Stimulated activated naive CD4-positive, alpha-beta T cell treated with Interleukin-2 at 50 U/mL for 16 hours (primary cell): ENCODE results near the gene NDFIP1.
"Not testable (repeated sequence)": the region's sequence is repeated elsewhere in the genome, so short reads cannot be mapped to it uniquely, and the experiment has no call there.

ENCODE experiments used
- DNase-seq: peaks from one replicate; lab custom pipeline; 2025; lab: John Stamatoyannopoulos, UW

The NDFIP1 gene

DNA sequence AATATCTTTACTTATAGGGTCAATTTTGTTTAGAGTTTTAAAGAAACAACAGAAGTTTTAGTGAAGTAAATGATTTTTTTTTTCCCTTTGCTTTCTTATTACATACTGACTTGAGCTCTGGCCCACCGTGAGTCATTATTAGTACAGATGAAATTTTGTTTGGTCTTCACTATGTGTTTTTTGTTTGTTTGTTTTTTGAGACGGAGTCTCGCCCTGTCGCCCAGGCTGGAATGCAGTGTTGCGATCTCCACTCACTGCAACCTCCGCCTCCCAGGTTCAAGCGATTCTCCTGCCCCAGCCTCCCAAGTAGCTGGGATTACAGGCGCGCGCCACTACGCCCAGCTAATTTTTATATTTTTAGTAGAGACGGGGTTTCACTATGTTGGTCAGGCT is 45.9 kb downstream of the NDFIP1 start:
- not testable (repeated sequence) for DNase-seq

- DNase-seq = no peak
These were observed 48.4 kb downstream of the NDFIP1 start for GRCh38 chr5:142156839-142157463.

GRCh38 chr5:142159354-142159753 is 50.8 kb downstream of the NDFIP1 start:
- no peak for DNase-seq

- no peak for DNase-seq
These were observed 55.7 kb downstream of the NDFIP1 start for GRCh38 chr5:142164315-142164714.

DNA sequence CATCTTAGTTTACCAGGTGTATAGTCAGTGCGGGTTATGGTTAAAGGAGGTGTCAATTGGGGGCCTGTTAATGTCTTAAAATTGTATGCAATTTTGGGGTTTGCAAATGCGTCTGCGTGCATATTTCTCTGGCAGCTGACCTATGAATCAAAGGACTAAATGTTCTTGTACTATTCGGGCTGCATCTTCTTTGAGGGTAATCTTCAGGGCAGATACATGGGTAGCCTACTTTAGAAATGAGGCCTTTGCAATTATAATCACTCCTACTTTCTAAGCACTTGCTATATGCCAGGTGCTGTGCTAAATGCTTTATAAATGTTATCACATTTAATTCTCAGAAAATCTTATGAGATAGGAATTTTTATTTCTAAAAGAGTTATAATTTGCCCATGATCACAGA is 58.2 kb downstream of the NDFIP1 start:
- DNase-seq = no peak

DNA sequence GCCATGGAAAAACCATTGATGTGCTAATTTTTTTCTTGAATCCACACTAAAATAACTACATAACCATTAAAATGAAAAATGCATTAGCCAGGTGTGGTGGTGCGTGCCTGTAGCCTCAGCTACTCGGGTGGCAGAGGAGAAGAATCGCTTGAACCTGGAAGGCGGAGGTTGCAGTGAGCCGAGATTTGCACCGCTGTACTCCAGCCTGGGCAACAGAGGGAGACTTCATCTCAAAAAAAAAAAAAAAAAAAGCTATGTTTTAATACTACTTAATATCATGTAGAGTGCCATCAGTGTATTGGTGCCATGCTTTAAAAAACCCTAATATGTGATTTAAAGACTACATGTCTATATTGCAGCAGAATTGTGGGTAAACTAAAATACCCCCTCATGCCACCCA is 58.9 kb downstream of the NDFIP1 start:
- DNase-seq = no peak

GRCh38 chr5:142168365-142168764 is 59.8 kb downstream of the NDFIP1 start:
- no peak for DNase-seq

DNA sequence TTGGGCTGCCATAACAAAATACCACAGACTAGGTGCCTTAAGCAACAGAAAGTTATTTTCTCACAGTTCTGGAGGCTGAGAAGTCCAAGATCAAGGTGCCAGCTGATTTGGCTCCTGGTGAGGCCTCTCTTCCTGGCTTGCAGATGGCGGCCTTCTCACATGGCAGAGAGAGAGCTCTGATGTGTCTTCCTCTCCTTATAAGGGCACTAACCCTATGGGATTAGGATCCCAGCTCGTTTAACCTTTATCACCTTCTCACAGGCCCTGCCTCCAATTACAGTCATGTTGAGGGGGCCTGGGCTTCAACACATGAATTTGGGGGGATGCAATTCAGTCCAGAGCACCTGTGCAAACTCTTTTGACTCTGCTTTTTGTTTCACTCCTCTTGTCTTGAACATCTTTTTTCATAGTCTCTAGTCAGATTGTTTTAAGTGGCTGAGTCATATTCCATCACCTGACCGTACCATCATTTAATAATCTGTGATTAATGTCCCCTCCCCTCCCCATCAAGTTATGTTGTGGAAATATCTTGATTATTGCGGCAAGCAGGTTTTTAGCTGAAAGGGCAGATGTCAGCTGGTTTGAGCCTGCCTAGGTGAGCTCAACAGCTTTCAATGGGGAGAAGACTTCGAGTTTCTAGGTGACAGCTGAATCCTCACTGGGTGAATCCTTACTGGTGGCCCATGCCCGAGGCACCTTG is 61.8 kb downstream of the NDFIP1 start:
- no peak for DNase-seq

GRCh38 chr5:142171270-142171669 is 62.7 kb downstream of the NDFIP1 start:
- DNase-seq = no peak

DNA sequence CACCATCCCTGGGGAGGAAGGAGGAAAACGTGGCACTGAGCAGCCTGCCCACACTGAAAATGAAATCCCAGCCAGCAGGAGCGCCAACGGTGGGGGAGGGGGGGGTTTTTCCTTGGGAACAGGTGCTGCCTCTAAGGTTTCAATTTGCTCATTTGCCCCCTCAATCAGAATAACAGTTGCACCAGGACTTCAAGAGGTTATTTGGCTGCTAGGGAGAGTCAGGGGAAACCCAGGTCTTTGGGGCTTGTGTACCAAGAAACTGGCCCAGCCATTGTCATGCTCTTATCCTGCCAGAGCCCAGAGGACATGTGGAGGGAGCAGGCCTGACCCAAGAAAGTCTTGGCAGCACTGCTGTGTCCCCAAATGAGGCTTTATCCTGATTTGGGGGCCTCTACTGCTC is 66.5 kb downstream of the NDFIP1 start:
- no peak for DNase-seq

- DNase-seq = no peak
These were observed 67.0 kb downstream of the NDFIP1 start for GRCh38 chr5:142175461-142176142.

GRCh38 chr5:142176255-142176654 is 67.7 kb downstream of the NDFIP1 start:
- no peak for DNase-seq

DNA sequence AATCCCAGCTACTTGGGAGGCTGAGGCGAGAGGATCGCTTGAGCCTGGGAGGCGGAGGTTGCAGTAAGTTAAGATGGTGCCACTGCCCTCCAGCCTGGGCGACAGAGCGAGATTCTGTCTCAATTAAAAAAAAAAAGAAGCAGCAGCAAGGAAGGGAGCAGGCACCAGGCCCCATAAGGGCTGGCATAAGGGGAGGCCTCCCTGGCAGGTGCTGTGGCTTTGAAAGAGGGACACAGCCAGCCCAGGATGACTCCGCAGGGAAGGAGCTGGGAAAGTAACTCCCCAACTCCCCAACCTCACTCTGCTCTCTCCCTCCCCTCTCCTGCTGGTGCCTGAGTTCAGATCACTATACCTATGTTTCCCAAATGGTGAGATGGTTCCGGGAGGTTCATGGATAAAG is 70.1 kb downstream of the NDFIP1 start:
- no peak for DNase-seq

GRCh38 chr5:142179776-142180387 is 71.3 kb downstream of the NDFIP1 start:
- DNase-seq = no peak

- no peak for DNase-seq
These were observed 72.5 kb downstream of the NDFIP1 start for GRCh38 chr5:142181096-142181495.

DNA sequence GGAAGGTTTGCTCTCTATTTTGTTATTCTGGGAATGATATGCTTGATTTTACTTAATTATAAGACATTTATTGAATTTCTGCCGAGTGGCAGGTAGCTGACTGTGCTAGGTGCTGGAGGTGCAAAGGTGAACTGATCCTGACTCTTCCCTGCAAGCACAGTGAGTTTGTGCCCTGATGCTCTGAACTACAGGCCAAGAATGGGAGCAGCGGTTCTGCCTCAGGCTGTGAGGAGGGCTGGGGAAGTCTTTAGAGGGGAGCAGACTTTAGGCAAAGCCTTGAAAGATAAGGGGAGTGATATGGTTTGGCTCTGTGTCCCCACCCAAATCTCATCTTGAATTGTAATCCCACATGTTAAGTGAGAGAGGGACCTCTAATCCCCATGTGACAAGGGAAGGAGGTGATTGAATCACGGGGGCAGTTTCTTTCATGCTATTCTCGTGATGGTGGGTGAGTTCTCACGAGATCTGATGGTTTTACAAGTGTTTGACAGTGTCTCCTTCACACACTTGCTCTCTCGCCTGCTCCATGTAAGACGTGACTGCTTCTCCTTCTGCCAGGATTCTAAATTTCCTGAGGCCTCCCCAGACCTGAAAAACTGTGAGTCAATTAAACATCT is 73.1 kb downstream of the NDFIP1 start:
- no peak for DNase-seq

GRCh38 chr5:142182840-142183239 is 74.3 kb downstream of the NDFIP1 start:
- DNase-seq = no peak

- DNase-seq = no peak
These were observed 75.0 kb downstream of the NDFIP1 start for GRCh38 chr5:142183561-142183960.

- DNase-seq = no peak
These were observed 76.4 kb downstream of the NDFIP1 start for GRCh38 chr5:142184988-142185387.

- no peak for DNase-seq
These were observed 77.9 kb downstream of the NDFIP1 start for GRCh38 chr5:142186514-142186856.

- no peak for DNase-seq
These were observed 78.4 kb downstream of the NDFIP1 start for GRCh38 chr5:142186857-142187594.

DNA sequence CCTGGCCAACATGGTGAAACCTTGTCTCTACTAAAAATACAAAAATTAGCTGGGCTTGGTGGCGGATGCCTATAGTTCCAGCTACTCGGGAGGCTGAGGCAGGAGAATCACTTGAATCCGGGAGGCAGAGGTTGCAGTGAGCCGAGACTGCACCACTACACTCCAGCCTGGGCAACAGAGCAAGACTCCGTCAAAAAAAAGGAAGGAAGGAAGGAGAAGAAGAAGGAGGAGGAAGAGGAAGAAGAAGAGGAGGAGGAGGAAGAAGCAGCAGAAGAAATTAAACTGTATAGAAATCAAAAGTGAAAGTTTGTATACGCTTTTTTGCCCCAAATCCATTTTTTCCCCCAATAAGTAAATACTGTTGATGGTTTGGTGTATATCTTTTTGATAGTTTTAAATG is 80.1 kb downstream of the NDFIP1 start:
- DNase-seq = not testable (repeated sequence)
